Kidney epithelial cell (primary cell): Measurements from ENCODE around the gene SLC35E2B. TPM values are rescaled to one million over a fixed set of nuclear protein-coding genes. Genes with fewer than 3 reads are reported as not detected.

Source experiments
- DNase-seq: peaks from one replicate; pipeline ENCODE4 v3.0.0-alpha.2; 2010; ENCODE audit warnings: low read depth
- H3K27me3 ChIP-seq: 2 replicates; pipeline ENCODE4 v1.6.0; 2011; ENCODE audit warnings: low read length; ENCODE audit not compliant: control insufficient read depth, insufficient read depth
- H3K36me3 ChIP-seq: 2 replicates; pipeline ENCODE4 v1.5.1; 2011; ENCODE audit warnings: low read length; ENCODE audit not compliant: control insufficient read depth, insufficient read depth
- H3K4me3 ChIP-seq: 2 replicates; pipeline ENCODE4 v1.5.1; 2011; ENCODE audit warnings: low read depth, mild to moderate bottlenecking, control low read depth, low read length
- total RNA-seq: library from RNA; depleted of rRNA; stranded (reverse); fragments of >200 nt; gene quantifications from 2 replicates; pipeline ENCODE4 v1.2.3, GENCODE V29; 2015
- TF ChIP-seq, protein P1 (sequence below): IDR thresholded peaks from 2 replicates; pipeline ENCODE4 v1.5.1; 2011; ENCODE audit warnings: mild to moderate bottlenecking, moderate library complexity, low read length, control low read depth, inconsistent platforms; ENCODE audit not compliant: insufficient read depth, poor library complexity, severe bottlenecking

SLC35E2B gene
- total RNA-seq, 1 donor from 2014 or later: 28.0 TPM

DNA sequence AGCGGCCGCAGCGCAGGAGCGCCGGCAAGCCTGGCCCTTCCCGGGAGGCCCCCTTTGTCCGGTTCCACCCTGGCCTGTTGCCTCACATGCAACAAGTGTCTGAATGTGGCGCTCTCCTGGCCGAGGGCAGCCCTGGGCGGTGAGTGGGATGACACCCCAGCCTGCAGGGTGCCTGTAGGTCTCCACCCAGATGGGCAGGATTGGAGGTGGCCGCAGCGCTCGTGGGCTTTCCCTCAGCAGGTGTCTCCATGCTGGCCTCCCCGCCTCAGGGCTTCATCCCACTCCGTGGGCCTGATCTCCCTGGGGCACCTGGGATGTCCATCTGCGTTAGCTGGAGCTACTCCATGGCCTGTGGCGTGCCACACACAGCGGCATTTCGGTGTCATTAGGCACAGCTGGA is 75.8 kb downstream of the SLC35E2B start:
- DNase-seq: no peak
- H3K36me3 ChIP-seq: no peaks in the 10 kb centered on the region
- TF ChIP-seq, protein P1, sequence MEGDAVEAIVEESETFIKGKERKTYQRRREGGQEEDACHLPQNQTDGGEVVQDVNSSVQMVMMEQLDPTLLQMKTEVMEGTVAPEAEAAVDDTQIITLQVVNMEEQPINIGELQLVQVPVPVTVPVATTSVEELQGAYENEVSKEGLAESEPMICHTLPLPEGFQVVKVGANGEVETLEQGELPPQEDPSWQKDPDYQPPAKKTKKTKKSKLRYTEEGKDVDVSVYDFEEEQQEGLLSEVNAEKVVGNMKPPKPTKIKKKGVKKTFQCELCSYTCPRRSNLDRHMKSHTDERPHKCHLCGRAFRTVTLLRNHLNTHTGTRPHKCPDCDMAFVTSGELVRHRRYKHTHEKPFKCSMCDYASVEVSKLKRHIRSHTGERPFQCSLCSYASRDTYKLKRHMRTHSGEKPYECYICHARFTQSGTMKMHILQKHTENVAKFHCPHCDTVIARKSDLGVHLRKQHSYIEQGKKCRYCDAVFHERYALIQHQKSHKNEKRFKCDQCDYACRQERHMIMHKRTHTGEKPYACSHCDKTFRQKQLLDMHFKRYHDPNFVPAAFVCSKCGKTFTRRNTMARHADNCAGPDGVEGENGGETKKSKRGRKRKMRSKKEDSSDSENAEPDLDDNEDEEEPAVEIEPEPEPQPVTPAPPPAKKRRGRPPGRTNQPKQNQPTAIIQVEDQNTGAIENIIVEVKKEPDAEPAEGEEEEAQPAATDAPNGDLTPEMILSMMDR: no peak
- no peaks in the 10 kb centered on the region for H3K27me3 ChIP-seq
- peak overlapping the region; percentile 95 for H3K4me3 ChIP-seq

DNA sequence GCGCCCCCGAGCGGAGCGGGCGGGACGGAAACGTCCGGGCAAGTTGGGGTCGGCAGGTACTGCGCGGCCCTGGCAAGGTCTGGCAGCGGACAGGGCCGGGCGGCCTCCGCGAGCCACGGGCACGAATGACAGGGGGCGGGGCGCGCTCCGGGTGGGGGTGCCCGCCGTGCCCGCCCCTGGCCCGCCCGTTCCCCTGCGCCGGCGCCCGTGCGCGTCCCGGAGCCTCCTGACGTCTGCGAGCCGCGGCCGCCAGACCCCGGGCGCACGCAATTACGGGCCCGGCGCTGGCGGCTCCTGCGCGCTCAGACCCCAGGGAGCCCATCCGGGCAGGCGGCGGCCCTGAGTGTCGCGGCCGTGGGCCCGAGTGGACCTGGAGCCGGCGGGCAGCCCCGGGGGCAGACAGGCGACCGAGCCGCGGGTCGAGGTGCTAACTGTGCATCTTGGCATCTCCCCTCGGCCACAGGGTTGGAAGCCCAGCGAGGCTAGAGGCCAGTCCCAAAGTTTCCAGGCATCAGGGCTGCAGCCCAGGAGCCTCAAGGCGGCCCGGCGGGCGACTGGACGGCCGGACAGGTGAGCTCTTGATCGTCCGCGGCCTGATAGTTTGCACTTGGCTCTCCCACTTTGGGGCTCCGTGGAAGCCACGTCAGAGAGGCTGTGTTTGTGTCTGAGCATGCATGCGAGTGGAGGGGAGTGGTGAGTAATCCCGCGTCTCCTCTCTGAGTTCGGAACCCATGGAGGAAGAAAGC is 76.4 kb downstream of the SLC35E2B start:
- Histone ChIP-seq H3K36me3 (no peaks in the 10 kb centered on the region), H3K27me3 (no peaks in the 10 kb centered on the region), H3K4me3 (peak overlapping the region; percentile 95)
- TF ChIP-seq, protein P1: no peak
- DNase-seq: no peak

GRCh38 chr1:1615256-1616044 is 77.1 kb downstream of the SLC35E2B start, which contains the start of gene MIB2:
MIB2 (plus strand) TSS chr1:1615500; CDS start chr1:1623453, 7,953 bp downstream.
- DNase-seq: peak; percentile 64
- Histone ChIP-seq H3K36me3 (no peaks in the 10 kb centered on the region), H3K4me3 (peak within 1 kb of the TSS; percentile 95), H3K27me3 (no peaks in the 10 kb centered on the region)
- TF ChIP-seq, protein P1: no peak

- Histone ChIP-seq H3K4me3 (peak overlapping the region; percentile 95), H3K36me3 (no peaks in the 10 kb centered on the region), H3K27me3 (no peaks in the 10 kb centered on the region)
- DNase-seq: no peak
- TF ChIP-seq, protein P1: no peak
These were observed 77.7 kb downstream of the SLC35E2B start for GRCh38 chr1:1614954-1615255.

GRCh38 chr1:1614204-1614953 is 78.2 kb downstream of the SLC35E2B start:
- Histone ChIP-seq H3K4me3 (peak overlapping the region; percentile 95), H3K27me3 (no peaks in the 10 kb centered on the region), H3K36me3 (no peaks in the 10 kb centered on the region)
- TF ChIP-seq, protein P1: no peak
- DNase-seq: no peak
